Prostate gland (tissue), 2 donors: Measurements from ENCODE around the gene ABHD10.

ENCODE experiments used
- CTCF ChIP-seq, 4 experiments: fragments of 200-600 bp in 2 of 4; fragments of 450-650 bp in 2 of 4; sonication (generic) in 2 of 4; IDR thresholded peaks; 1 replicate in 3 of 4; 2 replicates in 1 of 4; pipeline ENCODE4 v1.5.1; 2016 to 2019; ENCODE audit warnings: antibody characterized with exemption in 4 of 4, mild to moderate bottlenecking in 2 of 4, moderate library complexity in 2 of 4
- POLR2A ChIP-seq: fragments of 450-650 bp; IDR thresholded peaks from one replicate; pipeline ENCODE4 v1.6.1; 2016; ENCODE audit warnings: antibody characterized with exemption, mild to moderate bottlenecking

- TF ChIP-seq CTCF (IDR thresholded peaks at IDR 0.05) (no peak), POLR2A (no peak)
Measured at GRCh38 chr3:112019716-112020115, 40.9 kb downstream of the ABHD10 start.
